GM19239 (cell line): Measurements from ENCODE around the gene KSR2.
"Not testable (repeated sequence)": the region's sequence is repeated elsewhere in the genome, so short reads cannot be mapped to it uniquely, and the experiment has no call there.

Experiments used
- DNase-seq: peaks from one replicate; pipeline ENCODE4 v3.0.0; 2011; ENCODE audit warnings: low spot score; ENCODE audit not compliant: insufficient read length
- FAIRE-seq: peaks from 2 replicates; lab custom pipeline; 2011; peaks lifted over from hg19 to GRCh38; lab: Jason Lieb, UNC

The KSR2 gene

GRCh38 chr12:117832459-117833457 lies 136.0 kb downstream of the KSR2 start:
- FAIRE-seq (no peak), DNase-seq (no peak)

- FAIRE-seq: no peak
Measured at GRCh38 chr12:117830471-117830870, 138.3 kb downstream of the KSR2 start.

DNA sequence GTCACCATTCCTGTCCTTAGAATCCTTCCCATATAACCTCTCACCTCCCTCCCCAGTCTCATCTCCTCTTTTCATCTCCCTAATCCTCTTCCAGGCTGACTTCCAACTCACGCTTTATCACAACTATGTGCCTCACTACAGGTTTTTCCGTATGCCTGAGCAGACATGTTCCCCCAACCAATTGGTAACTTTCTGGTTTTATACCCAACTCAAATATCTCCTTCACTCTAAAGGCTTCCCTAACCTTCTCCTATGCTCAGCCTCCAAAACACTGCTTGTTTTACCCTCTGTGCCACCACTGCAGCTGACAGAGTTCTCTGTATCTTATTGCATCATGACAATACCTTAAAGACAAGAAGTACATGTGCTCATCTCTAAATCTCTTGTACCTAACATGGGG lies 139.7 kb downstream of the KSR2 start:
- FAIRE-seq (no peak), DNase-seq (no peak)

More at GRCh38 chr12:117830471-117830870, 138.3 kb downstream of the KSR2 start:
- DNase-seq: no peak

- no peak for FAIRE-seq
- no peak for DNase-seq
Measured at GRCh38 chr12:117827660-117828059, 141.1 kb downstream of the KSR2 start.

GRCh38 chr12:117825827-117826226 lies 143.0 kb downstream of the KSR2 start:
- DNase-seq (no peak), FAIRE-seq (no peak)

DNA sequence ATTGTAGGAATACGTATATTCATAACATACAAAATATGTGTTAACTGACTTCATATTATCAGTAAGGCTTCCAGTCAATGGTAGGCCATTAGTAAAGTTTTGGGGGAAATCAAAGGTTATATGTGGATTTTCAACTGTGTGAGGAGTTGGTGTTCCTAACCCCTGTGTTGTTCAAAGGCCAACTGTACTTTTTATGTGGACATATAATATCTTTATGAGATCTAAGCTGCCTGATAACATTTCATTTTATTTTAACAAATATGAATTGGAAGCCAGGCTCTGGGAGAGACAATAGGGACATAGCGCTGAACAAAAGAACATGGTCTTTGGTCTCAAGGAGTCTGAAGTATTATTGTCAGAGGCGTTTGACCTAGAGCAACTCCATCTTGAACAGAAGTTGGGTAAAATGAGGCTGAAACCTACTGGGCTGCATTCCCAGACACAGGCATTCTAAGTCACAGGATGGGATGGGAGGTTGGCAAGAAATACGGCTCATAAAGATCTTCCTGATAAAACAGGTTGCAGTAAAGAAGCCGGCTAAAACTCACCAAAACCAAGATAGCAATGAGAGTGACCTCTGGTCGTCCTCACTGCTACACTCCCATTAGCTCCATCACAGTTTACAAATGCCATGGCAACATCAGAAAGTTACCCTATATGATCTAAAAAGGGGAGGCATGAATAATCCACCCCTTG lies 147.2 kb downstream of the KSR2 start:
- FAIRE-seq (no peak), DNase-seq (no peak)

DNA sequence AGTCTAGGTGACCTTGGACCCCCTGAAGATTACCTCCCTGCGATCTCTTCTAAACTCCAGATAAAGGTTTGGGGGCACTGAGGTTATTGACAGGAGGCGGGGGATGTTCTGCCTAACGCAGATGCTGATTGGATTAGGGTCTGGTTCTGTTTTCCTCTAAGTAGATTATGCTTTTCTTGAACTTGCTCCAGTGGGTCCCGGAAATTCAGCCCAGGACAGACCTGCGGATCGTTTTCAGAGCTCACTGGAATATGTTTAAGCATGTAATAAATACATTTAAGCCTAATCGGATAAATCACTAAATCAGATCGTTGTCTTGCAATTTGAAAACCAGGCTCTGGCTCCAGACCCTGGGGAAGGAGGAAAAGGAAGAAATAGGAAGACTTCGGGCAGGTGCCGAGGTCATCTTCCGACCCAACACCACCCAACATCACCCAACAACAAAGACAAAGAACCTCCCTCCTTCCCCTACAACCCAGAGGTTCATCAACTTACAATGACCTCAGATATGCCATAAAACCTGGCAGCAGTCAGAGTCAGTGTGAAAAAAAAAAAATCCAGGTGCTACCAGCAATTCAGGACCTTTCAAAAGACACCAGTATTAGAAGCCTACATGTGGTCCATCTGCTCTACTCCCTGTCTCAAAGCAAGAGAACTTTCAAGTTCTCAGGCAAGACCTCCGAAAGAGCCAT lies 148.4 kb downstream of the KSR2 start:
- DNase-seq: no peak

GRCh38 chr12:117819160-117819559 lies 149.6 kb downstream of the KSR2 start:
- DNase-seq (no peak), FAIRE-seq (no peak)

More for the DNA sequence above, 148.4 kb downstream of the KSR2 start:
- no peak for FAIRE-seq

GRCh38 chr12:117818400-117818799 lies 150.4 kb downstream of the KSR2 start:
- no peak for DNase-seq
- no peak for FAIRE-seq

GRCh38 chr12:117809509-117809908 lies 159.3 kb downstream of the KSR2 start:
- no peak for FAIRE-seq
- DNase-seq: no peak

GRCh38 chr12:117807946-117808345 lies 160.8 kb downstream of the KSR2 start:
- FAIRE-seq (no peak), DNase-seq (no peak)

DNA sequence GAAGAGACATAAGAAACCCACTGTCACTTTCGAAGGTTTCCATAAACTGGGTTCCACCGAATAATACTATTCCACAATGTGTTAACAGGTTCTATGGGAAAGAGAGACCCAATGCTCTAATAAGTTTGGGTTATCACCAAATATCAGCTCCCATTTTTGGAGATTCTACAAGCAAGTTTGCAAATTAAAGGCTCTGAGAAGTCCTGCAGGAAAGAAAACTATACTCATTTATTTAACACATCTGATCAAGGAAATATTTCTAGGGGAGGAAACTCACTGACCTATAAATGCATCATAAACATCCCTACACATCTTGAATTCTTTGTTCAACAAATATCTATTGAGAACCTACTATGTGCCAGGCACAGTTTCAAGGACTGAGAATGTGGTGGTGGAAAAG lies 161.4 kb downstream of the KSR2 start:
- DNase-seq: no peak
- no peak for FAIRE-seq

DNA sequence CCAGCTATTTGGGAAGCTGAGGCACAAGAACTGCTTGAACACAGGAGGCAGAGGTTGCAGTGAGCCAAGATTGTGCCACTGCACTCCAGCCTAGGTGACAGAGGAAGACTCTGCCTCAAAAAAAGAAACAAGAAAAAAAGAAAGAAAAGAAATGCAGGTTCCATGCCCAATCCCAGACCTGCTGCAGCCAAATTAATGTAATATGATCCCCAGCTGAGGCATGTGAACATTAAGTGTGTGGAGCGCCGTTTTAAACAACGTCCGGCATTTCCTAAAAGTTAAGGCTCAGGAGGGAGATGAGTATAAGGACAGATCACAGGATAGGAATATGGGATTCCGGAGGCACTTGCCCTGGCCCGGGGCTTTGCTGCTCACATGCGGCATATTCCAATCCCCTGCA lies 162.9 kb downstream of the KSR2 start:
- FAIRE-seq: no peak

DNA sequence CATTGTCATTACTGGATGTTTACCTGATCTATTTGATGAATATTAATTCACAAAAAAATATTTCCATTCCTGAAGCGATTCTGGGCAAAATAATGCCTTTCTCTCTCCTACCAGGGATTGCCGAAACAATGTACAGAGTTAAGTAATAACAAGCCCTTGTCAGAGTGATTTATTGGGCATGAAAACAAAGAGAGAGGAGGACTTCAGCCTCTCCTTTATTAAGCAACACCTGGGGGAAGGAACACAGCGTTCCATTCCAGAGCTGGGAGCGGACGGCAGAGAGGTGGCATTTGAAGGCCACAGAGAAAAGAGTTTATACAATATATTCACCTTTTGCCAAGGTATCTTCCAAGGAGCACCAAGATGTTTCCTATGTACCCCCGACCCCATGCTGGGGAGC lies 165.8 kb downstream of the KSR2 start:
- FAIRE-seq (no peak), DNase-seq (no peak)

More for the DNA sequence above, 162.9 kb downstream of the KSR2 start:
- DNase-seq: no peak

- not testable (repeated sequence) for DNase-seq, FAIRE-seq
Measured at GRCh38 chr12:117800711-117801110, 168.1 kb downstream of the KSR2 start.

GRCh38 chr12:117797202-117797601 lies 171.6 kb downstream of the KSR2 start:
- no peak for DNase-seq
- FAIRE-seq: no peak

- FAIRE-seq: no peak
- no peak for DNase-seq
Measured at GRCh38 chr12:117792877-117793424, 175.8 kb downstream of the KSR2 start.

- FAIRE-seq: no peak
- no peak for DNase-seq
Measured at GRCh38 chr12:117792471-117792870, 176.3 kb downstream of the KSR2 start.

- FAIRE-seq: no peak
- no peak for DNase-seq
Measured at GRCh38 chr12:117790948-117791347, 177.8 kb downstream of the KSR2 start.

DNA sequence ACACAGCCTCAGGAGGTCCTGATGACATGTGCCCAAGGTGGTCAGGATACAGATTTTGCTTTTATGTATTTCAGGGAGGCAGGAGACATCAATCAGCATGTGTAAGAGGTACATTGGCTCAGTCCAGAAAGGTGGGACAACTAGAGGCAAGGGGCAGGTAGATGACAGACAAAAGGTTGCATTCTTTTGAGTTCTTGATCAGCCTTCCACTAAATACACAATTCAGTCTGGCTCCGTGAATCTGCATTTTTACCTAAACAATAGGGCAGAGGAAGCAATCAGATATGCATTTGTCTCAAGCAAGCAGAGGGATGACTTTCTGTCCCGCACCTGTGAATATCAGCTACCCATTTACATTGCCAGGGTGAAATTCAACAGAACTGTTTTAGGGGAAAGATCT lies 178.6 kb downstream of the KSR2 start:
- DNase-seq (no peak), FAIRE-seq (no peak)
